HEK293 (cell line): ENCODE measurements around the gene SRRM4.

Source experiments
- CTCF ChIP-seq: fragments of 450-650 bp; formaldehyde crosslinking; IDR thresholded peaks from 2 replicates; pipeline ENCODE4 v1.5.1; 2016; ENCODE audit warnings: missing biosample characterization, missing genetic modification characterization
- EGR2 ChIP-seq: fragments of 450-650 bp; formaldehyde crosslinking; IDR thresholded peaks from 2 replicates; pipeline ENCODE4 v1.5.1; 2016; ENCODE audit warnings: low read depth, missing biosample characterization, missing genetic modification characterization
- GFI1B ChIP-seq: fragments of 450-650 bp; formaldehyde crosslinking; IDR thresholded peaks from 2 replicates; pipeline ENCODE4 v1.5.1; 2016; ENCODE audit warnings: missing biosample characterization, missing genetic modification characterization
- GLIS2 ChIP-seq: fragments of 450-650 bp; formaldehyde crosslinking; IDR thresholded peaks from 2 replicates; pipeline ENCODE4 v1.5.1; 2016; ENCODE audit warnings: missing biosample characterization, missing genetic modification characterization
- HIC1 ChIP-seq: fragments of 450-650 bp; formaldehyde crosslinking; IDR thresholded peaks from 2 replicates; pipeline ENCODE4 v1.5.1; 2016; ENCODE audit warnings: missing biosample characterization, missing genetic modification characterization
- HOXA7 ChIP-seq: sonication (generic); formaldehyde crosslinking; IDR thresholded peaks from 2 replicates; pipeline ENCODE4 v1.8.1; 2022; ENCODE audit warnings: missing genetic modification reagents, borderline replicate concordance
- KLF9 ChIP-seq: fragments of 450-650 bp; formaldehyde crosslinking; IDR thresholded peaks from 2 replicates; pipeline ENCODE4 v1.5.1; 2016; ENCODE audit warnings: missing biosample characterization, missing genetic modification characterization, low read depth
- REST ChIP-seq: fragments of 450-650 bp; formaldehyde crosslinking; IDR thresholded peaks from 2 replicates; pipeline ENCODE4 v1.5.1; 2016; ENCODE audit warnings: missing biosample characterization, missing genetic modification characterization
- ZBTB17 ChIP-seq: fragments of 450-650 bp; formaldehyde crosslinking; IDR thresholded peaks from 2 replicates; pipeline ENCODE4 v1.5.1; 2016; ENCODE audit warnings: missing biosample characterization, missing genetic modification characterization
- ZNF157 ChIP-seq: fragments of 450-650 bp; formaldehyde crosslinking; IDR thresholded peaks from 2 replicates; pipeline ENCODE4 v1.5.1; 2016; ENCODE audit warnings: missing biosample characterization, missing genetic modification characterization
- ZNF223 ChIP-seq: fragments of 450-650 bp; formaldehyde crosslinking; IDR thresholded peaks from 2 replicates; pipeline ENCODE4 v1.5.1; 2016; ENCODE audit warnings: missing biosample characterization, missing genetic modification characterization
- ZNF350 ChIP-seq: fragments of 450-650 bp; formaldehyde crosslinking; IDR thresholded peaks from 2 replicates; pipeline ENCODE4 v1.5.0; 2017; ENCODE audit warnings: missing biosample characterization, mild to moderate bottlenecking, missing genetic modification characterization
- ZNF394 ChIP-seq: fragments of 450-650 bp; formaldehyde crosslinking; IDR thresholded peaks from 2 replicates; pipeline ENCODE4 v1.5.1; 2016; ENCODE audit warnings: missing biosample characterization, missing genetic modification characterization, mild to moderate bottlenecking, moderate library complexity, borderline replicate concordance
- ZNF404 ChIP-seq: fragments of 450-650 bp; formaldehyde crosslinking; IDR thresholded peaks from 2 replicates; pipeline ENCODE4 v1.5.1; 2017; ENCODE audit warnings: missing biosample characterization, missing genetic modification characterization
- ZNF433 ChIP-seq: fragments of 450-650 bp; formaldehyde crosslinking; IDR thresholded peaks from 2 replicates; pipeline ENCODE4 v1.5.1; 2016; ENCODE audit warnings: missing biosample characterization, missing genetic modification characterization, low read depth
- ZNF473 ChIP-seq: fragments of 450-650 bp; formaldehyde crosslinking; IDR thresholded peaks from 2 replicates; pipeline ENCODE4 v1.5.1; 2017; ENCODE audit warnings: missing biosample characterization, missing genetic modification characterization
- ZNF48 ChIP-seq: fragments of 450-650 bp; formaldehyde crosslinking; IDR thresholded peaks from 2 replicates; pipeline ENCODE4 v1.5.1; 2016; ENCODE audit warnings: missing biosample characterization, missing genetic modification characterization
- ZNF488 ChIP-seq: fragments of 450-650 bp; formaldehyde crosslinking; IDR thresholded peaks from 2 replicates; pipeline ENCODE4 v1.5.1; 2016; ENCODE audit warnings: missing biosample characterization, missing genetic modification characterization
- ZNF600 ChIP-seq: fragments of 450-650 bp; formaldehyde crosslinking; IDR thresholded peaks from 2 replicates; pipeline ENCODE4 v1.5.1; 2016; ENCODE audit warnings: missing biosample characterization, missing genetic modification characterization
- ZNF629 ChIP-seq: fragments of 450-650 bp; formaldehyde crosslinking; IDR thresholded peaks from 2 replicates; pipeline ENCODE4 v1.5.1; 2017; ENCODE audit warnings: missing biosample characterization, missing genetic modification characterization
- ZNF701 ChIP-seq: fragments of 450-650 bp; formaldehyde crosslinking; IDR thresholded peaks from 2 replicates; pipeline ENCODE4 v1.5.1; 2016; ENCODE audit warnings: missing biosample characterization, missing genetic modification characterization
- ZXDB ChIP-seq: fragments of 450-650 bp; formaldehyde crosslinking; IDR thresholded peaks from 2 replicates; pipeline ENCODE4 v1.5.1; 2016; ENCODE audit warnings: missing biosample characterization, missing genetic modification characterization
- TF ChIP-seq, protein P1 (sequence below): fragments of 450-650 bp; formaldehyde crosslinking; IDR thresholded peaks from 2 replicates; pipeline ENCODE4; 2016; ENCODE audit warnings: missing biosample characterization, missing genetic modification characterization
- TF ChIP-seq, protein P2 (sequence below): fragments of 450-650 bp; formaldehyde crosslinking; IDR thresholded peaks from 2 replicates; pipeline ENCODE4 v1.5.1; 2016; ENCODE audit warnings: missing biosample characterization, missing genetic modification characterization
- TF ChIP-seq, protein P3 (sequence below): fragments of 450-650 bp; formaldehyde crosslinking; IDR thresholded peaks from 2 replicates; pipeline ENCODE4 v1.5.1; 2016; ENCODE audit warnings: missing biosample characterization, missing genetic modification characterization

SRRM4 gene

GRCh38 chr12:119176267-119177055 lies 195.1 kb downstream of the SRRM4 start (continued):
- peak; percentile 99 for TF ChIP-seq ZNF629 (tag by site-specific recombination)
- TF ChIP-seq HIC1 (tag by site-specific recombination): peak; percentile 93
- peak; percentile 42 for TF ChIP-seq ZXDB (tag by site-specific recombination)
- peak; percentile 60; the same call in 1 of the 2 replicates for TF ChIP-seq ZBTB17 (tag by site-specific recombination)
- no peak for TF ChIP-seq ZNF404 (tag by site-specific recombination)
- TF ChIP-seq, protein P1, sequence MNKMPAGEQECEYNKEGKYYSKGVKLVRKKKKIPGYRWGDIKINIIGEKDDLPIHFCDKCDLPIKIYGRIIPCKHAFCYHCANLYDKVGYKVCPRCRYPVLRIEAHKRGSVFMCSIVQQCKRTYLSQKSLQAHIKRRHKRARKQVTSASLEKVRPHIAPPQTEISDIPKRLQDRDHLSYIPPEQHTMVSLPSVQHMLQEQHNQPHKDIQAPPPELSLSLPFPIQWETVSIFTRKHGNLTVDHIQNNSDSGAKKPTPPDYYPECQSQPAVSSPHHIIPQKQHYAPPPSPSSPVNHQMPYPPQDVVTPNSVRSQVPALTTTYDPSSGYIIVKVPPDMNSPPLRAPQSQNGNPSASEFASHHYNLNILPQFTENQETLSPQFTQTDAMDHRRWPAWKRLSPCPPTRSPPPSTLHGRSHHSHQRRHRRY (tag by site-specific recombination): no peak
- no peak for TF ChIP-seq CTCF (tag by site-specific recombination)
- peak; percentile 93 for TF ChIP-seq GLIS2
- no peak for TF ChIP-seq ZNF701 (tag by site-specific recombination)
- peak; percentile 66 for TF ChIP-seq ZNF600 (tag by site-specific recombination)
- no peak for TF ChIP-seq ZNF394 (tag by site-specific recombination)
- peak; percentile 89 for TF ChIP-seq EGR2
- no peak for TF ChIP-seq ZNF48 (tag by site-specific recombination)
- TF ChIP-seq, protein P2, sequence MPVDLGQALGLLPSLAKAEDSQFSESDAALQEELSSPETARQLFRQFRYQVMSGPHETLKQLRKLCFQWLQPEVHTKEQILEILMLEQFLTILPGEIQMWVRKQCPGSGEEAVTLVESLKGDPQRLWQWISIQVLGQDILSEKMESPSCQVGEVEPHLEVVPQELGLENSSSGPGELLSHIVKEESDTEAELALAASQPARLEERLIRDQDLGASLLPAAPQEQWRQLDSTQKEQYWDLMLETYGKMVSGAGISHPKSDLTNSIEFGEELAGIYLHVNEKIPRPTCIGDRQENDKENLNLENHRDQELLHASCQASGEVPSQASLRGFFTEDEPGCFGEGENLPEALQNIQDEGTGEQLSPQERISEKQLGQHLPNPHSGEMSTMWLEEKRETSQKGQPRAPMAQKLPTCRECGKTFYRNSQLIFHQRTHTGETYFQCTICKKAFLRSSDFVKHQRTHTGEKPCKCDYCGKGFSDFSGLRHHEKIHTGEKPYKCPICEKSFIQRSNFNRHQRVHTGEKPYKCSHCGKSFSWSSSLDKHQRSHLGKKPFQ (tag by site-specific recombination): no peak
- TF ChIP-seq, protein P3, sequence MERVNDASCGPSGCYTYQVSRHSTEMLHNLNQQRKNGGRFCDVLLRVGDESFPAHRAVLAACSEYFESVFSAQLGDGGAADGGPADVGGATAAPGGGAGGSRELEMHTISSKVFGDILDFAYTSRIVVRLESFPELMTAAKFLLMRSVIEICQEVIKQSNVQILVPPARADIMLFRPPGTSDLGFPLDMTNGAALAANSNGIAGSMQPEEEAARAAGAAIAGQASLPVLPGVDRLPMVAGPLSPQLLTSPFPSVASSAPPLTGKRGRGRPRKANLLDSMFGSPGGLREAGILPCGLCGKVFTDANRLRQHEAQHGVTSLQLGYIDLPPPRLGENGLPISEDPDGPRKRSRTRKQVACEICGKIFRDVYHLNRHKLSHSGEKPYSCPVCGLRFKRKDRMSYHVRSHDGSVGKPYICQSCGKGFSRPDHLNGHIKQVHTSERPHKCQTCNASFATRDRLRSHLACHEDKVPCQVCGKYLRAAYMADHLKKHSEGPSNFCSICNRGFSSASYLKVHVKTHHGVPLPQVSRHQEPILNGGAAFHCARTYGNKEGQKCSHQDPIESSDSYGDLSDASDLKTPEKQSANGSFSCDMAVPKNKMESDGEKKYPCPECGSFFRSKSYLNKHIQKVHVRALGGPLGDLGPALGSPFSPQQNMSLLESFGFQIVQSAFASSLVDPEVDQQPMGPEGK (tag by site-specific recombination): peak; percentile 92
- no peak for TF ChIP-seq ZNF473
- no peak for TF ChIP-seq KLF9
- no peak for TF ChIP-seq ZNF350 (tag by site-specific recombination)
- peak; percentile 34; the same call in 1 of the 2 replicates for TF ChIP-seq ZNF223 (tag by site-specific recombination)
- TF ChIP-seq REST: no peak
- peak; percentile 82 for TF ChIP-seq GFI1B (tag by site-specific recombination)
- TF ChIP-seq HOXA7 (CRISPR knock-in tag): no peak
- TF ChIP-seq ZNF157: no peak
- TF ChIP-seq ZNF433 (tag by site-specific recombination): no peak
- TF ChIP-seq ZNF488 (tag by site-specific recombination): no peak
